PC-9 (cell line): ENCODE measurements around the gene GID8.

ENCODE experiments used
- EZH2 ChIP-seq: fragments of 200-600 bp; sonication (generic); IDR thresholded peaks from 2 replicates; pipeline ENCODE4 v1.8.0; 2017; ENCODE audit warnings: antibody characterized with exemption, low read depth
- TF ChIP-seq, protein P1 (sequence below): fragments of 200-600 bp; sonication (generic); conservative IDR thresholded peaks from 2 replicates; pipeline ENCODE4 v1.6.1; 2017; ENCODE audit warnings: mixed run types, antibody characterized with exemption, mild to moderate bottlenecking, moderate library complexity

DNA sequence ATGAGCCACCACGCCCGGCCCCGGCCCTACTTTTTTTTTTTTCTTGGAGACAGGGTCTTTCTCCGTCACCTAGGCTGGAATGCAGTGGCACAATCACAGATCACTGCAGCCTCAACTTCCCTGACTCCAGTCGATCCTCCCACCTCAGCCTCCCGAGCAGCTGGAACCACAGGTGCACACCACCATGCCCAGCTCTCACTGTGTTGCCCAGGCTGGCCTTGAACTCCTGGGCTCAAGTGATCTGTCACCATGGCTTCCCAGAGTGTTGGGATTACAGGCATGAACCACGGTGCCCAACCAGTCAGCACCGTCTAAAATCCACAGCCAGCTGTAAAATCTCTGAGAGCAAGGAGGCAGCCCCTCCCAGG, 32.0 kb downstream of the GID8 start:
- TF ChIP-seq, protein P1, sequence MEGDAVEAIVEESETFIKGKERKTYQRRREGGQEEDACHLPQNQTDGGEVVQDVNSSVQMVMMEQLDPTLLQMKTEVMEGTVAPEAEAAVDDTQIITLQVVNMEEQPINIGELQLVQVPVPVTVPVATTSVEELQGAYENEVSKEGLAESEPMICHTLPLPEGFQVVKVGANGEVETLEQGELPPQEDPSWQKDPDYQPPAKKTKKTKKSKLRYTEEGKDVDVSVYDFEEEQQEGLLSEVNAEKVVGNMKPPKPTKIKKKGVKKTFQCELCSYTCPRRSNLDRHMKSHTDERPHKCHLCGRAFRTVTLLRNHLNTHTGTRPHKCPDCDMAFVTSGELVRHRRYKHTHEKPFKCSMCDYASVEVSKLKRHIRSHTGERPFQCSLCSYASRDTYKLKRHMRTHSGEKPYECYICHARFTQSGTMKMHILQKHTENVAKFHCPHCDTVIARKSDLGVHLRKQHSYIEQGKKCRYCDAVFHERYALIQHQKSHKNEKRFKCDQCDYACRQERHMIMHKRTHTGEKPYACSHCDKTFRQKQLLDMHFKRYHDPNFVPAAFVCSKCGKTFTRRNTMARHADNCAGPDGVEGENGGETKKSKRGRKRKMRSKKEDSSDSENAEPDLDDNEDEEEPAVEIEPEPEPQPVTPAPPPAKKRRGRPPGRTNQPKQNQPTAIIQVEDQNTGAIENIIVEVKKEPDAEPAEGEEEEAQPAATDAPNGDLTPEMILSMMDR: no peak
- no peak for TF ChIP-seq EZH2
